Activated T-cell treated with anti-CD3 and anti-CD28 coated beads for 1 hour (primary cell): ENCODE measurements around the gene ACOT2.

ENCODE experiments used
- DNase-seq: peaks from one replicate; pipeline ENCODE4 v3.0.0-alpha.2; 2020; ENCODE audit warnings: low read depth

ACOT2 gene

DNA sequence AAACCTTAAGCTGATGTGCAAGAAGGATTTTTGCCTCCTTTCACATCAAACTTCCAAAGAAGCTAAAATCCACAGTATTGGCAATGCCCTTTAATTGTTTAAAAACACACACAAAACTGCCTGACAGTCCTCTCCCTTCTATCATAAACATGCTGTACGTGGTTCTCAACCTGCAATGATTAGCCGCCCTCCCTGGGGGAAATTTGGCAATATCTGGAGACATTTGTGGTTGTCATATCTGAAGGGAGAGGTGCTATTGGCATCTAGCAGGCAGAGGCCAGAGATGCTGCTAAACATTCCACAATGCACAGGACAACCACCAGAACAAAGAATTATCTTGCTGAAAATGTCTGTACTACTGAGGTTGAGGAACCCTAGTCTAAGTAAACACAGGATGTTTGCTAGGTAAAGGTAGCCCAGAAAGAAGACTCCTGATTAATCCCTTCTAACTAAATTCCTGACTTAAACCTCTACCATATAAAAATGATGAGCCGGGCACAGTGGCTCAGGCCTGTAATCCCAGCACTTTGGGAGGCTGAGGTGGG lies 44.5 kb downstream of the ACOT2 start:
- no peak for DNase-seq

DNA sequence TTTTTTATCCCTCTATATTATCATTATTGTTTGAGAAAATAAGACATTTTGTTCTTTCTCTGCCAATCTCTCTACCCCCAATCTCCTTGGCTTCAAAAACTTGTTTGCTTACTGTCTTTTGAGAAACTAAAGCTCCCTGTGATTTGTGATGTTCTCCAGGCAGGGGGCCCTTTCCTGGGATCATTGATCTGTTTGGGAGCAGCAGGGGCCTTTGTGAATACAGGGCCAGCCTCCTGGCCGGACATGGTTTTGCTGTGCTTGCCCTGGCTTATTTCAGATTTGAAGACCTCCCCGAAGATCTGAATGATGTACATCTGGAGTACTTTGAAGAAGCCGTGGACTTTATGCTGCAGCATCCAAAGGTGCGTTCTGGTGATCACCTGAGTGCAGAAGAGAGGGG lies 47.8 kb downstream of the ACOT2 start:
- DNase-seq = no peak

DNA sequence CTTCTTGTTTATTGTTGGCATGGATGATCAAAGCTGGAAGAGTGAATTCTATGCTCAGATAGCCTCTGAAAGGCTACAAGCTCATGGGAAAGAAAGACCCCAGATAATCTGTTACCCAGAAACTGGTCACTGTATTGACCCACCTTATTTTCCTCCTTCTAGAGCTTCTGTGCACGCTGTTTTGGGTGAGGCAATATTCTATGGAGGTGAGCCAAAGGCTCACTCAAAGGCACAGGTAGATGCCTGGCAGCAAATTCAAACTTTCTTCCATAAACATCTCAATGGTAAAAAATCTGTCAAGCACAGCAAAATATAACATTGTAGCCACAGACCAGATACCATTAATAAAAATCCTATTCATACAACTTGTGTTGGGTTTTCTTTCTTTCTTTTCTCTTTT lies 50.5 kb downstream of the ACOT2 start:
- DNase-seq = no peak

DNA sequence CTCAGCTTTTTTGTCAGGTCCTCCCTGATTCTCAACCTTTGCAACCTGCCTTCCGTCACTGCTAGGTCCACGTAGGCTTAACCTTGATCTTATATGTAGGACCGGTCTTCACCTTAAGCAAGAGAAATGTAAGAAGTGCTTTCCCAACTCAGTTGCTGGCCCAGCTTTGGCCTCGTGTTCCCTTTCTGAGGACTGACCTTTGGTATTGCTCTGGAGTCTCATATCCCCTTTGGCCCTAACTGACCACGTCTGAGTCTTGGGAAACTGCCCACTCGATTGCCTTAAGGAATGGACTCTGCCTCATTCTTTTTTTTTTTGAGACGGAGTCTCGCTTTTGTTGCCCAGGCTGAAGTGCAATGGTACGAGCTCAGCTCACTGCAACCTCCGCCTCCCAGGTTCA lies 51.3 kb downstream of the ACOT2 start:
- no peak for DNase-seq

DNA sequence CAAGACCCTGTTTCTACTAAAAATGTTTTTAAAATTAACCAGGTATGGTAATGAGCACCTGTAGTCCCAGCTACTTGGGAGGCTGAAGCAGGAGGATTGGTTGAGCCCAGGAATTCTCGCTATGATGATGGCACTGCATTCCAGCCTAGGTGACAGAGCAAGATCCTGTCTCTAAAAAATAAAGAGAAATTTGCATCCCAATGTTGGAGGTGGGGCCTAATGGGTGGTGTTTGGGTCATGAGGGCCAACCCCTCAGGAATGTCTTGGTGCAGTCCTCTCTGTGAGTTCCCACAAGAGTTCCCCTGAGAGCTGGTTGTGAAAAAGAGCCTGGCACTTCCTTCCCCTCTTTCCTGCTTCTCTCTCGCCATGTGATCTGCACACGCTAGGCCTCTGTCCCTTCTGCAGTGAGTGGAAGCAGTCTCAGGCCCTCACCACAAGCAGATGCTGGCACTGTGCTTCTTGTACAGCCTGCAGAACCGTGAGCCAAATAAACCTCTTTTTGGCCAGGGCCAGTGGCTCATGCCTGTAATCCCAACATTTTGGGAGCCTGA lies 54.6 kb downstream of the ACOT2 start:
- DNase-seq = no peak
